ENCODE measurements around the gene DDR2.
"Not testable (repeated sequence)": the region's sequence is repeated elsewhere in the genome, so short reads cannot be mapped to it uniquely, and the experiment has no call there.

DNA sequence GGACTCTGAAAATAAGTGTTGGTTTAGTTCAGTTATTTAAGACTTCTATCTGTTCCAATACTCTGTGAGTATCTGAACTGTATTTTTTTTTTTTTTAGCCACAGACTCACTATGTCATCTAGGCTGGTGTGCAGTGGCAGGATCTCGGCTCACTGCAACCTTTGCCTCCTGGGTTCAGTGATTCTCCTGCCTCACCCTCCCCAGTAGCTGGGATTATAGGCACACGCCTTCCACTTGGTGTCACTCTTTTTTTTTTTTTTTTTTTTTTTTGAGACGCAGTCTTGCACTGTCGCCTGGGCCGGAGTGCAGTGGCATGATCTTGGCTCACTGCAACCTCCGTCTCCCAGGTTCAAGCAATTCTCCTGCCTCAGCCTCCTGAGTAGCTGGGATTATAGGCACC is 49.4 kb upstream of the DDR2 start:
- not testable (repeated sequence) for TF ChIP-seq YY1 (IDR thresholded peaks at IDR 0.05; ENCODE audit: low read depth); NFIC (IDR thresholded peaks at IDR 0.05; ENCODE audit: borderline replicate concordance); MXI1 (IDR thresholded peaks at IDR 0.05; ENCODE audit: low read depth, low read length)
- TF ChIP-seq, protein P1, sequence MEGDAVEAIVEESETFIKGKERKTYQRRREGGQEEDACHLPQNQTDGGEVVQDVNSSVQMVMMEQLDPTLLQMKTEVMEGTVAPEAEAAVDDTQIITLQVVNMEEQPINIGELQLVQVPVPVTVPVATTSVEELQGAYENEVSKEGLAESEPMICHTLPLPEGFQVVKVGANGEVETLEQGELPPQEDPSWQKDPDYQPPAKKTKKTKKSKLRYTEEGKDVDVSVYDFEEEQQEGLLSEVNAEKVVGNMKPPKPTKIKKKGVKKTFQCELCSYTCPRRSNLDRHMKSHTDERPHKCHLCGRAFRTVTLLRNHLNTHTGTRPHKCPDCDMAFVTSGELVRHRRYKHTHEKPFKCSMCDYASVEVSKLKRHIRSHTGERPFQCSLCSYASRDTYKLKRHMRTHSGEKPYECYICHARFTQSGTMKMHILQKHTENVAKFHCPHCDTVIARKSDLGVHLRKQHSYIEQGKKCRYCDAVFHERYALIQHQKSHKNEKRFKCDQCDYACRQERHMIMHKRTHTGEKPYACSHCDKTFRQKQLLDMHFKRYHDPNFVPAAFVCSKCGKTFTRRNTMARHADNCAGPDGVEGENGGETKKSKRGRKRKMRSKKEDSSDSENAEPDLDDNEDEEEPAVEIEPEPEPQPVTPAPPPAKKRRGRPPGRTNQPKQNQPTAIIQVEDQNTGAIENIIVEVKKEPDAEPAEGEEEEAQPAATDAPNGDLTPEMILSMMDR (IDR thresholded peaks at IDR 0.05), result not testable (repeated sequence)
- TF ChIP-seq, protein P2, sequence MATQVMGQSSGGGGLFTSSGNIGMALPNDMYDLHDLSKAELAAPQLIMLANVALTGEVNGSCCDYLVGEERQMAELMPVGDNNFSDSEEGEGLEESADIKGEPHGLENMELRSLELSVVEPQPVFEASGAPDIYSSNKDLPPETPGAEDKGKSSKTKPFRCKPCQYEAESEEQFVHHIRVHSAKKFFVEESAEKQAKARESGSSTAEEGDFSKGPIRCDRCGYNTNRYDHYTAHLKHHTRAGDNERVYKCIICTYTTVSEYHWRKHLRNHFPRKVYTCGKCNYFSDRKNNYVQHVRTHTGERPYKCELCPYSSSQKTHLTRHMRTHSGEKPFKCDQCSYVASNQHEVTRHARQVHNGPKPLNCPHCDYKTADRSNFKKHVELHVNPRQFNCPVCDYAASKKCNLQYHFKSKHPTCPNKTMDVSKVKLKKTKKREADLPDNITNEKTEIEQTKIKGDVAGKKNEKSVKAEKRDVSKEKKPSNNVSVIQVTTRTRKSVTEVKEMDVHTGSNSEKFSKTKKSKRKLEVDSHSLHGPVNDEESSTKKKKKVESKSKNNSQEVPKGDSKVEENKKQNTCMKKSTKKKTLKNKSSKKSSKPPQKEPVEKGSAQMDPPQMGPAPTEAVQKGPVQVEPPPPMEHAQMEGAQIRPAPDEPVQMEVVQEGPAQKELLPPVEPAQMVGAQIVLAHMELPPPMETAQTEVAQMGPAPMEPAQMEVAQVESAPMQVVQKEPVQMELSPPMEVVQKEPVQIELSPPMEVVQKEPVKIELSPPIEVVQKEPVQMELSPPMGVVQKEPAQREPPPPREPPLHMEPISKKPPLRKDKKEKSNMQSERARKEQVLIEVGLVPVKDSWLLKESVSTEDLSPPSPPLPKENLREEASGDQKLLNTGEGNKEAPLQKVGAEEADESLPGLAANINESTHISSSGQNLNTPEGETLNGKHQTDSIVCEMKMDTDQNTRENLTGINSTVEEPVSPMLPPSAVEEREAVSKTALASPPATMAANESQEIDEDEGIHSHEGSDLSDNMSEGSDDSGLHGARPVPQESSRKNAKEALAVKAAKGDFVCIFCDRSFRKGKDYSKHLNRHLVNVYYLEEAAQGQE (IDR thresholded peaks at IDR 0.05; ENCODE audit: low read depth, low read length), result not testable (repeated sequence)
- TF ChIP-seq, protein P3, sequence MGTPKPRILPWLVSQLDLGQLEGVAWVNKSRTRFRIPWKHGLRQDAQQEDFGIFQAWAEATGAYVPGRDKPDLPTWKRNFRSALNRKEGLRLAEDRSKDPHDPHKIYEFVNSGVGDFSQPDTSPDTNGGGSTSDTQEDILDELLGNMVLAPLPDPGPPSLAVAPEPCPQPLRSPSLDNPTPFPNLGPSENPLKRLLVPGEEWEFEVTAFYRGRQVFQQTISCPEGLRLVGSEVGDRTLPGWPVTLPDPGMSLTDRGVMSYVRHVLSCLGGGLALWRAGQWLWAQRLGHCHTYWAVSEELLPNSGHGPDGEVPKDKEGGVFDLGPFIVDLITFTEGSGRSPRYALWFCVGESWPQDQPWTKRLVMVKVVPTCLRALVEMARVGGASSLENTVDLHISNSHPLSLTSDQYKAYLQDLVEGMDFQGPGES (IDR thresholded peaks at IDR 0.05; ENCODE audit: low read depth, low read length), result not testable (repeated sequence)
